Measurements from ENCODE around the gene AKAP14. TPM values are rescaled to one million over a fixed set of nuclear protein-coding genes. Genes with fewer than 3 reads are reported as not detected.

AKAP14 gene
- total and polyA plus RNA-seq, 7 experiments from 2014 or later = not detected

DNA sequence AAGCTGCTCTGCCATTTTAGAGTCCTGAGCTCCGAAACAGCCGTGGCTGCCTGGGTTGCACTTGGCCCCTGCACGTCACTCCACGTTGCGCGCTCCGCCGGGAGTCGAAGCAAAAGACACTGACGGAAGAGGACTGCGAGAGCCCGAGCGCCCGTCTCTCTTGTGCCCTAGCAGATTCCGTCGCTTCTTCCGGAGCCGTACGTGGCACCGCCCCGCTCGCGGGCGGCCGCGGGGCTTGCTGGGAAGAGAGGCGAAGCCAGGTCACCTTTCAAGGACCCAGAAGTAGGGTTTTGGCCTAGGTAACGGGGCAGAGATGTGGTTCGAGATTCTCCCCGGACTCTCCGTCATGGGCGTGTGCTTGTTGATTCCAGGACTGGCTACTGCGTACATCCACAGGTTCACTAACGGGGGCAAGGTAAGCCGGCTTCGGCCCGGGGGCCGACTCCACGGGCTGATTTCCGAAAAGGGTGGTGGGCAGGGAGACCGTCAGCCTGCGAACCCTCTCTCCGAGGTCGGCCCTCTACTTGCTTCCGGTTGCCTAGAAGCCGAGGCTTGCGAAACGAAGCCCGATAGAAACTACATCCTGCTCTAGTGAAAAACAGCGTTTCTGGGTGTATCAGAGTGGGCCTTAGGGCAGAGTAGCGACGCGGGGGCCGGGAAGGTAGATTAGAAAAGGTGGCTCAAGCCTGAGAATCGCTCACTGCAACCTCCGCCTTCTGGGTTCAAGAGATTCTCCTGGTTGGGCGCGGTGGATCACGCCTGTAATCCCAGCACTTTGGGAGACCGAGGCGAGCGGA is 23.9 kb upstream of the AKAP14 start, which contains the start of the genes NDUFA1 and RNF113A:
TSS of gene NDUFA1 (plus strand) at position 234 of the 797 bp plus-strand sequence. CDS start at position 314, 80 bp downstream.
TSS of gene RNF113A (minus strand) at position 135 of the 797 bp plus-strand sequence. CDS start at position 15, 120 bp downstream.
- H3K9me3 ChIP-seq (ENCODE audit: control insufficient read depth in 2 of 3, low read length in 3 of 3) = no peaks in the 10 kb centered on the region
- DNase-seq (peak; percentile 65 to 90 (median 88)), ATAC-seq (peak; percentile 95)
- H3K27ac ChIP-seq (ENCODE audit: low read depth, low read length) = peak within 1 kb of the TSS; percentile 88
- ChIA-PET CTCF (no interaction called here), POLR2A (interaction anchor here (0.6 to 4.1 kb wide), 13 partner anchors 10 to 266 kb away, joined by 3 to 46 read pairs (median 8); partner anchors contain the start of genes NKRF, RPL39, SOWAHD and UPF3B)
- peaks cover 0 to 13% (median 3%) of the 10 kb centered on the region in 5 donors for H3K36me3 Mint-ChIP-seq
- peak within 1 kb of the TSS; percentile 94 to 100 (median 99) for H3K27ac Mint-ChIP-seq
- peak within 1 kb of the TSS; percentile 86 to 100 (median 97) for H3K4me3 Mint-ChIP-seq
- H3K4me1 Mint-ChIP-seq = peaks cover 6 to 35% (median 15%) of the 10 kb centered on the region in 7 donors
- no peaks in the 10 kb centered on the region for H3K27me3 ChIP-seq (ENCODE audit: control insufficient read depth in 2 of 2, insufficient read depth in 2 of 2, low read length in 2 of 2)
- H3K4me1 ChIP-seq (ENCODE audit: control insufficient read depth in 2 of 2, insufficient read depth in 2 of 2, low read length in 2 of 2) = peaks cover 7 to 8% of the 10 kb centered on the region in 2 donors
- peaks cover 0 to 6% (median 0%) of the 10 kb centered on the region in 11 donors for H3K9me3 Mint-ChIP-seq
- intact Hi-C loops (cut with micrococcal nuclease) = loop anchor here (1.0 to 5.0 kb wide), 16 partner anchors 10 to 1524 kb away; partner anchors contain the start of genes NKAP (in 2 of the 2), NKRF (in 2 of the 2), PGRMC1 (in 2 of the 2) and RPL39 (in 2 of the 2)
- peak within 1 kb of the TSS; percentile 90 for H3K4me3 ChIP-seq (ENCODE audit: low read length)
- no peaks in the 10 kb centered on the region for H3K27me3 Mint-ChIP-seq
- H3K36me3 ChIP-seq (ENCODE audit: control insufficient read depth in 2 of 3, insufficient read depth in 3 of 3, low read length in 3 of 3) = no peaks in the 10 kb centered on the region

DNA sequence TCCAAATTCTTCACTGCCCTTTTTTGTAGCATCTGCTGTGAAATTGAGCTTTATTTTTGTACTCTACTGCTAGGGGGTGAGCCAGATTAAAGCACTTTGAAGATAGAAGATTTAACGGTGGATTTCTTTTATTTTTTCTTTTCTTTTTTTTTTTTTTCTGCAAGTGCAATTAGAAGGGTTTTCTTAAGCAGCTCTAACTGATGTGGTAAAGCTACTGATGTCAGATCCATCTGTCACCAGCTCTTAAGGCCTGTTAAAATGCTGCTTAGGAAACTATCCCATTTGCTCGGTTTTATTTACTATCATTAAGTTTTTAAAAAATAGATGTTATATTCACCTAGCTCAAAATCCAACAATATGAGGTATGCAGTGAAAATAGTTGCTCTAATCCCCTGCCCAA is 17.0 kb upstream of the AKAP14 start:
- Histone ChIP-seq H3K4me1 (ENCODE audit: control insufficient read depth in 2 of 2, insufficient read depth in 2 of 2, low read length in 2 of 2) (peaks cover 0 to 7% of the 10 kb centered on the region in 2 donors), H3K27ac (ENCODE audit: low read depth, low read length) (no peak overlapping the region), H3K9me3 (ENCODE audit: control insufficient read depth in 2 of 3, low read length in 3 of 3) (no peaks in the 10 kb centered on the region), H3K27me3 (ENCODE audit: control insufficient read depth in 2 of 2, insufficient read depth in 2 of 2, low read length in 2 of 2) (no peaks in the 10 kb centered on the region), H3K36me3 (ENCODE audit: control insufficient read depth in 2 of 3, insufficient read depth in 3 of 3, low read length in 3 of 3) (no peaks in the 10 kb centered on the region), H3K4me3 (ENCODE audit: low read length) (no peak overlapping the region)
- ATAC-seq (no peak), DNase-seq (peak in 2 of 9 donors; percentile 13 to 19)
- ChIA-PET CTCF (interaction anchor here (0.6 to 1.0 kb wide), 3 partner anchors 18 to 91 kb away, joined by 3 read pairs; no protein-coding TSS in a partner anchor), POLR2A (interaction anchor here (0.8 to 1.1 kb wide), 2 partner anchors 87 to 362 kb away, joined by 3 to 5 read pairs; partner anchors contain the start of gene RPL39)
- Mint-ChIP-seq H3K36me3 (peaks cover 0 to 3% (median 0%) of the 10 kb centered on the region in 5 donors), H3K4me1 (peaks cover 0 to 30% (median 18%) of the 10 kb centered on the region in 7 donors), H3K4me3 (no peak overlapping the region), H3K27me3 (no peaks in the 10 kb centered on the region), H3K9me3 (no peaks in the 10 kb centered on the region), H3K27ac (peak overlapping the region in 4 of 9 donors; percentile 19 to 66 (median 57))
- intact Hi-C loops (cut with micrococcal nuclease) = no loop called here

DNA sequence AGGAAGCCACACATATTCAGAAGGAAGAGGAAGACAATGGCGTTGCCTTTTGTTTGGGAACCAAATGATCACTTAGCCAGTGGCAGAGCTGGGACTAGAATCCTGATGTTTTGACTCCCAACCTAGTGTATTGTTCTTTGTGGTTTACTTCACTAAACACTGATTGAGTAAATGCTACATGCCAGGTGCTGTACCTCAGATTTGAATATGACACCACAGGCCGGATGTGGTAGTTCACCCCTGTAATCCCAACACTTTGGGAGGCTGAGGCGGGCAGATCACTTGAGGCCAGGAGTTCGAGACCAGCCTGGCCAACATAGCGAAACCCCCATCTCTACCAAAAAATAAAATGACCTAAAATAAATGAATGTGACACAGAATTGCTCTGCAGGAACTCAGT is 15.6 kb upstream of the AKAP14 start:
- DNase-seq (peak in 3 of 9 donors; percentile 10 to 24 (median 18)), ATAC-seq (no peak)
- Histone ChIP-seq H3K4me1 (ENCODE audit: control insufficient read depth in 2 of 2, insufficient read depth in 2 of 2, low read length in 2 of 2) (peaks cover 0 to 7% of the 10 kb centered on the region in 2 donors), H3K27me3 (ENCODE audit: control insufficient read depth in 2 of 2, insufficient read depth in 2 of 2, low read length in 2 of 2) (no peaks in the 10 kb centered on the region), H3K27ac (ENCODE audit: low read depth, low read length) (no peak overlapping the region), H3K9me3 (ENCODE audit: control insufficient read depth in 2 of 3, low read length in 3 of 3) (no peaks in the 10 kb centered on the region), H3K4me3 (ENCODE audit: low read length) (no peak overlapping the region), H3K36me3 (ENCODE audit: control insufficient read depth in 2 of 3, insufficient read depth in 3 of 3, low read length in 3 of 3) (no peaks in the 10 kb centered on the region)
- Mint-ChIP-seq H3K27ac (peak overlapping the region in 8 of 9 donors; percentile 36 to 88 (median 68)), H3K4me3 (no peak overlapping the region), H3K4me1 (peaks cover 0 to 26% (median 18%) of the 10 kb centered on the region in 7 donors), H3K36me3 (peaks cover 0 to 3% (median 0%) of the 10 kb centered on the region in 5 donors), H3K9me3 (no peaks in the 10 kb centered on the region), H3K27me3 (no peaks in the 10 kb centered on the region)
- intact Hi-C loops (cut with micrococcal nuclease) = loop anchor here in 1 of 2 donors (2.0 kb wide), 1 partner anchor 181 kb away; no protein-coding TSS in a partner anchor
- ChIA-PET POLR2A (no interaction called here), CTCF (interaction anchor here (0.6 kb wide), 1 partner anchor 279 kb away, joined by 3 read pairs; no protein-coding TSS in a partner anchor)

DNA sequence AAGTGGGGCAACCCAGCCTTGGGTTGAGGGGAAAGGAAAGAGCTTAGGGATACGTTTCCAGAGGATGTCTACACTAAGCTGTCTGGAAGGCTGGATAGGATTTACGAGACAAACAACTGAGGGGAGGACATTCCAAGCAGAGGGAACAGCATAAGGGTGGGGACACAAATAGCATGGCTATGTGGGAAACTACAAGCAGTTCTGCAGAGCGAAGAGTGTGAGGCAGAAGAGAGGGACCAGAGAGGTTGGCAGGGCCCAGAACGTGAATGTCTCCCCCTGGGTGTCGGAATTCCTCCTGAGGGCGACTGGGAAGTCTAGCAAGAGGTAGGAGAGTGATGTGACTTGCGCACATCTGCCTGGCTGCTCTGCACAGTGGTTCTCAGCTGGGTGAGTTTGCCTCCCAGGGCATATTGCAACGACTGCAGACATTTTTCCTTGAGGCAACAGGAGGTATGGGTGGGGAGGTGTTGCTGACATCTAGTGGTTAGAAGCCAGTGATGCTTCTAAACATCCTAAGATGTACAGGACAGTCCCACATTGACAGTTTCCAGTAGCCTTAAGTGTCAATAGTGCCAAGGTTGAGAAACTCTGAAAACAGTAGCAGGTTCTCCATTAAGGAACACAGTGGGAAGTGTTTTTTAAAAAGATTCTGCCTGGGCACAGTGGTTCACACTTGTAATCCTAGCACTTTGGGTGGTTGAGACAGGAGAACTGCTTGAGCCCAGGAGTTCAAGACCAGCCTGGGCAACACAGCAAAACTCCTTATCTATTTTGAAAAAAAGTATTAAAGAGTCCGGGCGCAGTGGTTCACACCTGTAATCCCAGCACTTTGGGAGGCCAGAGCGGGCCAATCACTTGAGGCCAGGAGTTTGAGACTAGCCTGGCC is 14.9 kb upstream of the AKAP14 start:
- ATAC-seq (peak; percentile 93), DNase-seq (peak in 7 of 9 donors; percentile 21 to 57 (median 36))
- Mint-ChIP-seq H3K36me3 (peaks cover 0 to 3% (median 0%) of the 10 kb centered on the region in 5 donors), H3K27ac (peak overlapping the region in 8 of 9 donors; percentile 36 to 88 (median 66)), H3K27me3 (no peaks in the 10 kb centered on the region), H3K4me1 (peaks cover 0 to 26% (median 18%) of the 10 kb centered on the region in 7 donors), H3K4me3 (no peak overlapping the region), H3K9me3 (no peaks in the 10 kb centered on the region)
- no peak overlapping the region for H3K4me3 ChIP-seq (ENCODE audit: low read length)
- H3K36me3 ChIP-seq (ENCODE audit: control insufficient read depth in 2 of 3, insufficient read depth in 3 of 3, low read length in 3 of 3) = no peaks in the 10 kb centered on the region
- H3K27me3 ChIP-seq (ENCODE audit: control insufficient read depth in 2 of 2, insufficient read depth in 2 of 2, low read length in 2 of 2) = no peaks in the 10 kb centered on the region
- ChIA-PET POLR2A (interaction anchor here (0.6 kb wide), 1 partner anchor 10 kb away, joined by 3 read pairs; no protein-coding TSS in a partner anchor), CTCF (no interaction called here)
- no peaks in the 10 kb centered on the region for H3K9me3 ChIP-seq (ENCODE audit: control insufficient read depth in 2 of 3, low read length in 3 of 3)
- peak overlapping the region; percentile 20 for H3K27ac ChIP-seq (ENCODE audit: low read depth, low read length)
- intact Hi-C loops (cut with micrococcal nuclease) = loop anchor here (1.0 to 2.0 kb wide), 4 partner anchors 9 to 364 kb away; partner anchors contain the start of genes RPL39 (in 2 of the 2), NDUFA1 (in 1 of the 2) and RNF113A (in 1 of the 2)
- peaks cover 0 to 7% of the 10 kb centered on the region in 2 donors for H3K4me1 ChIP-seq (ENCODE audit: control insufficient read depth in 2 of 2, insufficient read depth in 2 of 2, low read length in 2 of 2)

DNA sequence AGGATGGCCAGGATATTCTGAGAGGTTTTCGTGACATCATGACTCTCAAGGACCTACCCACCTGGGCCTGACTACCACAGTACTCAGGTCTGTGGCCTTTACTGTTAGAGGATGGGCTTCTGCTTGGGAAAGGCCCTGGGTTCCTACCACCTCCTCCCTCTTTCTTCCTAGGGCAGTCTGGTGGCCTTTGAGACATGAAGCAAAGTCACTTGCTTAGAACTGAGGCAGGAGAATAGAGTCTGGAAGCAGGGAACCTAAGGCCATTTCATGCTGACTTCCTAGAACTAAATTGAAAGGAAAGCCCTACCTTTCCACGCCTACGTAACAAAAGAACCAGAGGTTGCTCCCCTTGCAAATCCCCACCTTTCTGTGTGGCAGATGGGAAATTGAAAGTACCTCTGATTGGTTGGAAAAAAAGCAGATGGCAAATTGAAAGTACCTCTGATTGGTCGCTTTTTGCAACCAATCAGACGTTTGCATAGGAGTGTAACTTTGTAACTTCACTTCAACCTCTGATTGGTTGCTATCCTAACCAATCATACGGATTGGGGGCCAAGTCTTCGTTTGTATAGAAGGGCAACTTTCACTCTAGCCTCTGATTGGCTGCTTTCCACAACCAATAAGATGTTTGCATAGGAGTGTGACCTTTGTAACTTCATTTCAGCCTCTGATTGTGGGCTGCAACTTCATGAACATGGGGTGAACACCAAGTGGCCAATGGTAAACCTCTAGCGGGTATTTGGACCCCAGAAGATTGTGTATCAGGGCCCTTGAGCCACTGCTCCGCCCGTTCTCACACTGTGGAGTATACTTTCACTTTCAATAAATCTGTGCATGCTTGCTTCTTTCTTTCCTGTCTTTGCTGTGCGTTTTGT is 9.9 kb upstream of the AKAP14 start:
- intact Hi-C loops (cut with micrococcal nuclease) = loop anchor here (2.0 to 5.0 kb wide), 3 partner anchors 15 to 368 kb away; partner anchors contain the start of genes UPF3B (in 2 of the 2), NDUFA1 (in 1 of the 2) and RNF113A (in 1 of the 2)
- H3K4me3 ChIP-seq (ENCODE audit: low read length) = peak overlapping the region; percentile 34

More for the DNA sequence above, 9.9 kb upstream of the AKAP14 start:
- Mint-ChIP-seq H3K36me3 (no peaks in the 10 kb centered on the region), H3K9me3 (no peaks in the 10 kb centered on the region), H3K4me3 (peak overlapping the region in 8 of 10 donors; percentile 24 to 68 (median 54)), H3K27ac (peak overlapping the region in 4 of 9 donors; percentile 28 to 64 (median 40)), H3K4me1 (peaks cover 0 to 13% (median 10%) of the 10 kb centered on the region in 7 donors), H3K27me3 (no peaks in the 10 kb centered on the region)
- H3K27ac ChIP-seq (ENCODE audit: low read depth, low read length) = no peak overlapping the region
- peak in 7 of 9 donors; percentile 9 to 34 (median 27) for DNase-seq
- ChIA-PET POLR2A (no interaction called here), CTCF (interaction anchor here (1.7 kb wide), 1 partner anchor 370 kb away, joined by 5 read pairs; no protein-coding TSS in a partner anchor)
- no peaks in the 10 kb centered on the region for H3K36me3 ChIP-seq (ENCODE audit: control insufficient read depth in 2 of 3, insufficient read depth in 3 of 3, low read length in 3 of 3)
- no peaks in the 10 kb centered on the region for H3K9me3 ChIP-seq (ENCODE audit: control insufficient read depth in 2 of 3, low read length in 3 of 3)
- peak; percentile 61 for ATAC-seq
- H3K4me1 ChIP-seq (ENCODE audit: control insufficient read depth in 2 of 2, insufficient read depth in 2 of 2, low read length in 2 of 2) = peaks cover 0 to 2% of the 10 kb centered on the region in 2 donors
- H3K27me3 ChIP-seq (ENCODE audit: control insufficient read depth in 2 of 2, insufficient read depth in 2 of 2, low read length in 2 of 2) = no peaks in the 10 kb centered on the region

All from naive thymus-derived CD4-positive, alpha-beta T cell (primary cell).